22Rv1 (cell line): ENCODE results near the gene F10.
"Not testable (repeated sequence)": the region's sequence is repeated elsewhere in the genome, so short reads cannot be mapped to it uniquely, and the experiment has no call there.

Experiments
- H3K27ac ChIP-seq: fragments of 450-650 bp; 2 replicates; pipeline ENCODE4 v1.5.1; 2017
- ZFX ChIP-seq: fragments of 450-650 bp; IDR thresholded peaks from 2 replicates; pipeline ENCODE4 v1.6.1; 2017; ENCODE audit warnings: antibody characterized with exemption, borderline replicate concordance
- TF ChIP-seq, protein P1 (sequence below): fragments of 450-650 bp; IDR thresholded peaks from 2 replicates; pipeline ENCODE4 v1.5.1; 2017; ENCODE audit warnings: mild to moderate bottlenecking

F10 gene

GRCh38 chr13:113077953-113078901 is 44.4 kb upstream of the F10 start:
- H3K27ac ChIP-seq, result no peak overlapping the region
- TF ChIP-seq, protein P1, sequence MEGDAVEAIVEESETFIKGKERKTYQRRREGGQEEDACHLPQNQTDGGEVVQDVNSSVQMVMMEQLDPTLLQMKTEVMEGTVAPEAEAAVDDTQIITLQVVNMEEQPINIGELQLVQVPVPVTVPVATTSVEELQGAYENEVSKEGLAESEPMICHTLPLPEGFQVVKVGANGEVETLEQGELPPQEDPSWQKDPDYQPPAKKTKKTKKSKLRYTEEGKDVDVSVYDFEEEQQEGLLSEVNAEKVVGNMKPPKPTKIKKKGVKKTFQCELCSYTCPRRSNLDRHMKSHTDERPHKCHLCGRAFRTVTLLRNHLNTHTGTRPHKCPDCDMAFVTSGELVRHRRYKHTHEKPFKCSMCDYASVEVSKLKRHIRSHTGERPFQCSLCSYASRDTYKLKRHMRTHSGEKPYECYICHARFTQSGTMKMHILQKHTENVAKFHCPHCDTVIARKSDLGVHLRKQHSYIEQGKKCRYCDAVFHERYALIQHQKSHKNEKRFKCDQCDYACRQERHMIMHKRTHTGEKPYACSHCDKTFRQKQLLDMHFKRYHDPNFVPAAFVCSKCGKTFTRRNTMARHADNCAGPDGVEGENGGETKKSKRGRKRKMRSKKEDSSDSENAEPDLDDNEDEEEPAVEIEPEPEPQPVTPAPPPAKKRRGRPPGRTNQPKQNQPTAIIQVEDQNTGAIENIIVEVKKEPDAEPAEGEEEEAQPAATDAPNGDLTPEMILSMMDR, result no peak
- TF ChIP-seq ZFX, result no peak

GRCh38 chr13:113078902-113079780 is 43.5 kb upstream of the F10 start:
- TF ChIP-seq, protein P1, result no peak
- TF ChIP-seq ZFX, result no peak
- no peak overlapping the region for H3K27ac ChIP-seq

DNA sequence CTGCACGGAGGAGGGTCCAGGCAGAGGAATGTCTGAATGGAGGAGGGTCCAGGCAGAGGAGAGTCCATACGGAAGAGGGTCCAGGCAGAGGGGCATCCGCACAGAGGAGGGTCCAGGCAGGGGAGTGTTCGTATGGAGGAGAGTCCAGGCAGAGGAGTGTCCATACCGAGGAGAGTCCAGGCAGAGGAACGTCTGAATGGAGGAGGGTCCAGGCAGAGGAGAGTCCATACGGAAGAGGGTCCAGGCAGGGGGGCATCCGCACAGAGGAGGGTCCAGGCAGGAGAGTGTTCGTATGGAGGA is 42.9 kb upstream of the F10 start:
- H3K27ac ChIP-seq, result not testable (repeated sequence)

- no peak for TF ChIP-seq ZFX
- TF ChIP-seq, protein P1, result no peak
- H3K27ac ChIP-seq, result no peak overlapping the region
Observed at GRCh38 chr13:113080361-113080831, 42.2 kb upstream of the F10 start.

DNA sequence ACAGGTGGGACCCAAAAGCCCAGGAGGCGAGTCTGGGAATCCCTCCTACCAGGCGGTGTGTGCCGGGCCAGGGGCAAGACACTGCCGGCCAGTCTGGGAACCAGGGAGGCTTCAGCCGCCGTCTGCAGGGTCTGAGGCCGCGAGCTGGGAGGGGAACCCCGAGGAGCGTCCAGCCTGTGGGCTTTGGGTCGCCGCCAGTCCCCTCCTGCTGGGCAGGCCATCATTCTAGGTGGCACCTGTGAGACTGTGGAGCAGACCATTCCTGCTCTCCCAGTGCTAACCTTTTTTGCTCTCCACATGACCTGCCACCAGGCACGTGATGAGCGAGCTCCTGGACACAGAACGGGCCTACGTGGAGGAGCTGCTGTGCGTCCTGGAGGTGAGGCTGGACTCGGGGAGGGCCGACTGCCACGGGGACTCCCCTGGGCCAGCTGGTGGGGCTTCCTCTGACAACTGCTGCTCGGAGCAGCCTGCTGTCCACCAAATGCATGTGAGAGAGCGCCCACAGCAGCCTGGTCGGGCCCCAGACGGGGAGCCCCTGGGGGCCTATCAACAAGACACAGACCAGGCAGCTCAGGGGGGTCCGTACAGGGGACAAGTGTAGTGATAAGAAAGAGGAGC is 41.6 kb upstream of the F10 start:
- TF ChIP-seq, protein P1, result no peak
- TF ChIP-seq ZFX, result no peak
- no peak overlapping the region for H3K27ac ChIP-seq

DNA sequence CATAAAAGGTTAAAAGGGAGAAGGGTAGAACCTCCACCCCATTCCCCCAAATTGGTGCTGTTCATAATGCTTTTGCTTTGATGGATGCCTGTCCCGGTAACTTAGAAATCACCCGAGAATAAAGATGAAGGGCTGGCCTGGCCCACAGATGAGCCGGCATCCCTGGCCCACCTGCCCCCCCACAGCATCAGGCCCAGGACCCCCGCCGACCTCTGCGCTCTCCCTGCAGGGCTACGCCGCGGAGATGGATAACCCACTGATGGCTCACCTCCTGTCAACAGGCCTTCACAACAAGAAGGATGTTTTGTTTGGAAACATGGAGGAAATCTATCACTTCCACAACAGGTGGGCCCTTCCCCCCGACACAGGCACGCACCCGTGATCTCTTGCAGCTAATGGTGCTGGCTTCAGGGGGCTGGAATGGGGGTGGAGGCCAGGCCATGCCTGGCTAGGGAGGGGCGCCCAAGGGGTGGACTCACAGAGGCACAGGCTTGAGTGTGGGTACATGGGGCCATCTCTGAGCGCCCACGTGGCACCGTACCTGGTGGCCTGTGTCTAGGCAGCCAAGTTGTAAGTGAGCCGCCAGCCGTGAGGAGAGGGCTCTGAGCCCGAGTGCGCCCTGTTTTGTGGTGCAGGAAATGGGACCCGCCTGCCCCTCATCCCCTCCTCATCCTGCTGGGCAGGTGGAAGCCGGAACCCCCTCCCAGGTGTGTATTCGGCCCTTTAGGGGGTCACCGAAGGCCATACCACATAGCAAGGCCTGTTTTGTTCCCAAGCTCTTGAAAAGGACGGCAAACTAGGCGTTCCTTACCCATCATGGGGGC is 40.2 kb upstream of the F10 start:
- H3K27ac ChIP-seq, result no peak overlapping the region
- no peak for TF ChIP-seq ZFX
- TF ChIP-seq, protein P1, result no peak

DNA sequence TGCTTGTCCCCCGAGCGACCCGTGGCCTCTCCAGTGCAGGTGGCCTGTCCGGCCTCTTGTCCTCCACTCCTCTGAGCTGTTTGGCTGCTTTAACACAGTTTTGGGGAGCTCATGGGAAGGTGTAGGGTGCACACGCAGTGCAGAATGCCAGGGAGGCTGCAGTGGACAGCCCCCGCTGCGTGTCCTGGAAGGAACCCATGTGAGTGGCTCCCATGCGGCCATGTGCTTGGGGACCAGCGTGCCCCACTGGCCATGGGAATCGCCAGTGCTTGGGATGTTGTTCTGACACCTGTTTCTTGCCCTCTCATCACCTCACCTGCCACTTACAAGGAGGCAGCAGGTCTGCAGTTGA is 39.6 kb upstream of the F10 start:
- H3K27ac ChIP-seq, result no peak overlapping the region
- TF ChIP-seq, protein P1, result no peak
- TF ChIP-seq ZFX, result no peak
